HG03025 (cell line): Measurements from ENCODE around the gene PRXL2B.
"Not testable (repeated sequence)": the region's sequence is repeated elsewhere in the genome, so short reads cannot be mapped to it uniquely, and the experiment has no call there.

ENCODE experiments used
- ATAC-seq: cut with Tn5 transposase; IDR thresholded peaks from one replicate; pipeline ENCODE4 v1.9.1; 2021; ENCODE audit warnings: mild to moderate bottlenecking, moderate library complexity; ENCODE audit not compliant: unreplicated experiment, low FRiP score

Gene PRXL2B

GRCh38 chr1:2561898-2562895 is 24.4 kb upstream of the PRXL2B start:
- ATAC-seq = no peak

GRCh38 chr1:2563205-2563604 is 23.4 kb upstream of the PRXL2B start:
- no peak for ATAC-seq

- ATAC-seq = no peak
These were observed 22.4 kb upstream of the PRXL2B start for GRCh38 chr1:2564006-2564814.

GRCh38 chr1:2564815-2565374 is 21.7 kb upstream of the PRXL2B start:
- no peak for ATAC-seq

- no peak for ATAC-seq
These were observed 20.2 kb upstream of the PRXL2B start for GRCh38 chr1:2566101-2567045.

GRCh38 chr1:2567083-2567679 is 19.4 kb upstream of the PRXL2B start:
- ATAC-seq = no peak

- not testable (repeated sequence) for ATAC-seq
These were observed 18.3 kb upstream of the PRXL2B start for GRCh38 chr1:2568187-2568816.

- ATAC-seq = no peak
These were observed 17.5 kb upstream of the PRXL2B start for GRCh38 chr1:2569060-2569459.

- ATAC-seq = not testable (repeated sequence)
These were observed 16.9 kb upstream of the PRXL2B start for GRCh38 chr1:2569703-2570102.

GRCh38 chr1:2570332-2570731 is 16.2 kb upstream of the PRXL2B start:
- no peak for ATAC-seq

GRCh38 chr1:2571348-2571747 is 15.2 kb upstream of the PRXL2B start:
- no peak for ATAC-seq

- ATAC-seq = no peak
These were observed 13.2 kb upstream of the PRXL2B start for GRCh38 chr1:2573250-2573920.

GRCh38 chr1:2574350-2574749 is 12.2 kb upstream of the PRXL2B start:
- no peak for ATAC-seq

- no peak for ATAC-seq
These were observed 10.5 kb upstream of the PRXL2B start for GRCh38 chr1:2575801-2576663.

GRCh38 chr1:2577565-2578075 is 9.0 kb upstream of the PRXL2B start:
- not testable (repeated sequence) for ATAC-seq

- ATAC-seq = no peak
These were observed 7.8 kb upstream of the PRXL2B start for GRCh38 chr1:2578758-2579118.

- ATAC-seq = no peak
These were observed 5.9 kb upstream of the PRXL2B start for GRCh38 chr1:2580691-2581090.
